ENCODE data around the gene OR4K1.

GRCh38 chr14:19906665-19907064 lies 24.1 kb upstream of the OR4K1 start:
- TF ChIP-seq POLR2A (IDR thresholded peaks at IDR 0.05; ENCODE audit: low read depth, low read length) (no peak), POLR2AphosphoS5 (IDR thresholded peaks at IDR 0.05; ENCODE audit: low read depth, low read length) (no peak)

Measured in GM12891 (cell line).